Glutamatergic neuron (in vitro differentiated cells): Measurements from ENCODE around the gene TMBIM6. TPM values are rescaled to one million over a fixed set of nuclear protein-coding genes. Genes with fewer than 3 reads are reported as not detected.

ENCODE experiments used
- DNase-seq: peaks from one replicate; pipeline ENCODE4 v3.0.0; 2022
- H3K27ac Mint-ChIP-seq: one replicate; pipeline ENCODE4 v1.8.0; 2020; ENCODE audit warnings: mild to moderate bottlenecking, mixed read lengths, inconsistent platforms; ENCODE audit not compliant: unreplicated experiment
- H3K27me3 Mint-ChIP-seq: one replicate; pipeline ENCODE4 v1.8.0; 2020; ENCODE audit warnings: mild to moderate bottlenecking, moderate library complexity, mixed read lengths, inconsistent platforms; ENCODE audit not compliant: unreplicated experiment
- H3K36me3 Mint-ChIP-seq: one replicate; pipeline ENCODE4 v1.8.0; 2020; ENCODE audit warnings: mild to moderate bottlenecking, mixed read lengths, inconsistent platforms; ENCODE audit not compliant: unreplicated experiment
- H3K4me1 Mint-ChIP-seq: one replicate; pipeline ENCODE4 v1.8.0; 2020; ENCODE audit warnings: mild to moderate bottlenecking, low read depth, mixed read lengths, inconsistent platforms; ENCODE audit not compliant: unreplicated experiment
- H3K4me3 Mint-ChIP-seq: one replicate; pipeline ENCODE4 v1.8.0; 2020; ENCODE audit warnings: mild to moderate bottlenecking, mixed read lengths, inconsistent platforms; ENCODE audit not compliant: unreplicated experiment
- H3K9me3 Mint-ChIP-seq: one replicate; pipeline ENCODE4 v1.8.0; 2020; ENCODE audit warnings: mild to moderate bottlenecking, moderate library complexity, mixed read lengths, inconsistent platforms; ENCODE audit not compliant: unreplicated experiment
- total RNA-seq: library from RNA; stranded (reverse); fragmentation: NEBNext Ultra II Directional; extraction: Animal tissue kit (Norgen Biotek cat#: 25700); gene quantifications from one replicate; pipeline ENCODE4 v1.2.1, GENCODE V29; 2021; ENCODE audit not compliant: unreplicated experiment
- TF ChIP-seq, protein P1 (sequence below): fragments of 200-600 bp; sonication (generic); IDR thresholded peaks from one replicate; pipeline ENCODE4 v1.5.0; 2021; ENCODE audit not compliant: partially characterized antibody, unreplicated experiment

The TMBIM6 gene
- total RNA-seq, 1 donor from 2014 or later: 278 TPM

GRCh38 chr12:49741882-49742620 is 694 bp downstream of the TMBIM6 start:
- H3K4me3 Mint-ChIP-seq: peak overlapping the region; percentile 97
- peaks cover 8% of the 10 kb centered on the region for H3K9me3 Mint-ChIP-seq
- peaks cover 11% of the 10 kb centered on the region for H3K4me1 Mint-ChIP-seq
- peaks cover 4% of the 10 kb centered on the region for H3K27me3 Mint-ChIP-seq
- peak overlapping the region; percentile 96 for H3K27ac Mint-ChIP-seq
- H3K36me3 Mint-ChIP-seq: no peaks in the 10 kb centered on the region
- peak; percentile 76 for DNase-seq
- TF ChIP-seq, protein P1, sequence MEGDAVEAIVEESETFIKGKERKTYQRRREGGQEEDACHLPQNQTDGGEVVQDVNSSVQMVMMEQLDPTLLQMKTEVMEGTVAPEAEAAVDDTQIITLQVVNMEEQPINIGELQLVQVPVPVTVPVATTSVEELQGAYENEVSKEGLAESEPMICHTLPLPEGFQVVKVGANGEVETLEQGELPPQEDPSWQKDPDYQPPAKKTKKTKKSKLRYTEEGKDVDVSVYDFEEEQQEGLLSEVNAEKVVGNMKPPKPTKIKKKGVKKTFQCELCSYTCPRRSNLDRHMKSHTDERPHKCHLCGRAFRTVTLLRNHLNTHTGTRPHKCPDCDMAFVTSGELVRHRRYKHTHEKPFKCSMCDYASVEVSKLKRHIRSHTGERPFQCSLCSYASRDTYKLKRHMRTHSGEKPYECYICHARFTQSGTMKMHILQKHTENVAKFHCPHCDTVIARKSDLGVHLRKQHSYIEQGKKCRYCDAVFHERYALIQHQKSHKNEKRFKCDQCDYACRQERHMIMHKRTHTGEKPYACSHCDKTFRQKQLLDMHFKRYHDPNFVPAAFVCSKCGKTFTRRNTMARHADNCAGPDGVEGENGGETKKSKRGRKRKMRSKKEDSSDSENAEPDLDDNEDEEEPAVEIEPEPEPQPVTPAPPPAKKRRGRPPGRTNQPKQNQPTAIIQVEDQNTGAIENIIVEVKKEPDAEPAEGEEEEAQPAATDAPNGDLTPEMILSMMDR: no peak

DNA sequence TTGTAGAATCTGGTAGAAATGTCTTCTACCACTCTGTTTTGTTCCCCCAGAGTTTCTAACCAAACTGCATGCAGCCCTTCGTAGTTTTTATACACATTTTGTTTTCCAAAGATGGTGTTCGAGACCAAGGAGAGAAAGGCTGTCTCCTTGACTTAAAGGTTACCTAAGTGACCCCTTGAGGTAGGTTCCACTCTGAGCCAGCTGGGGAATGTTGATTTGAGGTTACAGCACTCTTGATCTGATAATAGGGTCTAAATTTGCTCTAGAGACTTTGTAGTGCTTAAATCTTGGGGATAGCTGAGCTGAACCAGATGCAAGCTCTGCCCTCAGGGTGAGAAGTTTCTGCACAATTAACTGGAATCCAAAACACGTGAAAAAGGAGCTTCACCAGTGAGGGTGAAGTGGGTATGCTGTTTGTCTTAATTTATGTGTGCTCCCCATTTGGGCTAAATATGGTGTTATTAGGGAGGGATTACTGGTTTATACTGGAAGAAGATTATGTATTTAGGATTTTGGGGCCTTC is 3.1 kb downstream of the TMBIM6 start:
- Mint-ChIP-seq H3K4me3 (peak overlapping the region; percentile 28), H3K9me3 (peaks cover 8% of the 10 kb centered on the region), H3K36me3 (no peaks in the 10 kb centered on the region), H3K27ac (no peak overlapping the region), H3K4me1 (peaks cover 13% of the 10 kb centered on the region), H3K27me3 (peaks cover 5% of the 10 kb centered on the region)
- no peak for DNase-seq
- TF ChIP-seq, protein P1: no peak

DNA sequence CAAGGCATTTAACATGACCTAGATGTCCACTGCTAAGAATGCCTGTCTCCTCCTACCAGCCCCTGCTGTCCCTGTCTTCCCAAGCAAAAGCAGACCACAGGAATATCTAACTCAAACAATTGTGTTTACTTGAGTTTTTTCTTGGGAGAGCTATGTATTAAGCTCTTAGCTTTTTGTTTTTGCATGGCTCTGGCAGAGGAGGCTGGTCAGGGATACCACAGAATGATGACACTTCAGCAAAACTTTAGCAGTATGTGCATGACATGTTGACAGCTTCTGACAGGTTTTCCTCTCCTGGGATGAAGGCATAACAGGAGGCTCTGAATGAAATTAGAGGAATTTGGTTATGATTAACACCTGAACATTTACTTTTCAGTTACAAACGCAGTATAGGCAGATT is 6.9 kb downstream of the TMBIM6 start:
- Mint-ChIP-seq H3K27ac (no peak overlapping the region), H3K36me3 (no peaks in the 10 kb centered on the region), H3K4me3 (no peak overlapping the region)

DNA sequence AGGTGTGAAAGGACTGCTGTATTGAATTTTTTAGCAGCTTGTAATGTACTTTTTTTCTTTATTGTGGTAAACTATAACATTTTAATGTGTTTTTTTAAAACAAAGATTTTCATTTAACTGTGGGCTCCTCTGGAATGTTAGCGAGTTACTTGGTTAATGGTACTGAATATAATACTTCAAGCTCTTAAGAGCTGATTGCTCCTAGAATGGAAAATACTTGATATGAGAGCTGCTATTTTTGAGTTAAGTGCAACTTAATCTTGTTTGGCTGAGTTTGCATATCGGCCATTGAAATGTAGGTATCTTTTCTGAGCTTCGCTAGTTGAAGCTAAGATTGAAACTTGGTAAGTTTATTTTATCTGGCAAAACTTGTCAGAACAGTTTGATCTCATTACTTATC is 7.4 kb downstream of the TMBIM6 start:
- Mint-ChIP-seq H3K9me3 (no peaks in the 10 kb centered on the region), H3K4me1 (peaks cover 18% of the 10 kb centered on the region), H3K4me3 (no peak overlapping the region), H3K27me3 (peaks cover 1% of the 10 kb centered on the region), H3K36me3 (no peaks in the 10 kb centered on the region), H3K27ac (no peak overlapping the region)
- DNase-seq: no peak
- TF ChIP-seq, protein P1: no peak

More for the DNA sequence above, 6.9 kb downstream of the TMBIM6 start:
- Mint-ChIP-seq H3K4me1 (peaks cover 22% of the 10 kb centered on the region), H3K9me3 (no peaks in the 10 kb centered on the region), H3K27me3 (peaks cover 1% of the 10 kb centered on the region)
- TF ChIP-seq, protein P1: no peak
- DNase-seq: no peak
